ENCODE results near the gene MYO1G. TPM values are rescaled to one million over a fixed set of nuclear protein-coding genes. Genes with fewer than 3 reads are reported as not detected.

Gene MYO1G
- polyA plus RNA-seq, 1 donor: 0.77 TPM

DNA sequence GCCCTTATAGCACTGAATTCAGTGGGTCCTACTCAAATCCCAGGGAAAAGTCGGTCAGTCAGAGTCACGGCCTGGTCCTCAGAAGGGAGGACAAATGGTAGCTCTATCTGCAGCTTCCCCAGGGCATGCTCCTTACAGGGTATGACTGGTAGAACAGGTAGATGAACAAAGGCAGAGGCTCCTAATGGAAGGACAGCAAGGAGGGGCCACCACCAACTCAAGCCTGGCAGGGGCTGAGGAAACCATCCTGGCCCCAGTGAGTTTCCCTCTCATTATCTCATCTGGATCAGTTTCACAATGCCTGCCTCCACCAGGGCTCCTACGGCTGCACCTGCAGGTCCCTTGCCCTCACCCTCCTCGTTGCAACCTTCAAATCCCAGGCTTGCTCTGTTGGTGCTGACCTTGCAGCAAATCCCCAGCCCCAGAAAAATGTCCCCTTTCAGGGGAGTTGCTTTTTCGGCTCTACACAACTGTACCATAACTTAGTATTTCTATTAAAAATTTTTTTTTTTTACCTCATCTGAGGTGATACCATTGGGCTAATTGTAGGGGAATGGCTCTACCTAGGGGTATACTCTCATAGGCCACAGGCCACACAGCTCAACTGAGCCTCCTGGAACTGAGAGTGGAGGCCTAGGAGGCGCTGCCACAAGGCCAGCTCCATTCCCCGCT lies 2.4 kb upstream of the MYO1G start:
- no peak for DNase-seq (ENCODE audit: low read depth)

DNA sequence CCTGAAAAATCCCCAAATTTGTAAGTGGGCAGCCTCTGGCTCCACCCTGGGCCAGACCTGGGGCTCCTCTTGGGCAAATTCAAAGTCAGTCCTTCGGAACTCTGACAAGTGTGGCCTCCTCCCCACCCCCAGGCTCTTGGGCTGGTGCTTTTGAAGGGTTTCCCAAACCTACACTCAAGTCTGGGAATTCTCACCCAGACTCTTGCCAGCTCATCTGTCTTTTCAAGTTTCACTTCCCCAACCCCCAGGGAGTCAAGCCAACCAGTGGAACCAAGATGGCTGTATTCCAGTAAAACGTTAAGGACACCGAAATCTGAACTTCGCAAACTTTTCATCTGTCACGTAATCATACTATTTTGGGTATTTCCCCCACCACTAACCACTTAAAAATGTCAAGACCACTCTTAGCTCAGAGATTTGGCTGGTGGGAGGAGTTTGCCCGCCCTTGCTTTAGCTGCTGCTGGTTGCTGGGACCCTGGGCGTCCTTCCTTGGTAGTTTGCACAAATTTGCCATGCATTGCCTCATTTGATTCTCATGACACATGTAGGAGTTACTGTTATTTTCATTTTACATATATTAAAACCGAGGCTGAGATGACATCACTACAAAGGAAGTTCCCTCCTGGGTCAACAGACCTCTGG lies 1.7 kb upstream of the MYO1G start:
- no peak for DNase-seq (ENCODE audit: low read depth)

DNA sequence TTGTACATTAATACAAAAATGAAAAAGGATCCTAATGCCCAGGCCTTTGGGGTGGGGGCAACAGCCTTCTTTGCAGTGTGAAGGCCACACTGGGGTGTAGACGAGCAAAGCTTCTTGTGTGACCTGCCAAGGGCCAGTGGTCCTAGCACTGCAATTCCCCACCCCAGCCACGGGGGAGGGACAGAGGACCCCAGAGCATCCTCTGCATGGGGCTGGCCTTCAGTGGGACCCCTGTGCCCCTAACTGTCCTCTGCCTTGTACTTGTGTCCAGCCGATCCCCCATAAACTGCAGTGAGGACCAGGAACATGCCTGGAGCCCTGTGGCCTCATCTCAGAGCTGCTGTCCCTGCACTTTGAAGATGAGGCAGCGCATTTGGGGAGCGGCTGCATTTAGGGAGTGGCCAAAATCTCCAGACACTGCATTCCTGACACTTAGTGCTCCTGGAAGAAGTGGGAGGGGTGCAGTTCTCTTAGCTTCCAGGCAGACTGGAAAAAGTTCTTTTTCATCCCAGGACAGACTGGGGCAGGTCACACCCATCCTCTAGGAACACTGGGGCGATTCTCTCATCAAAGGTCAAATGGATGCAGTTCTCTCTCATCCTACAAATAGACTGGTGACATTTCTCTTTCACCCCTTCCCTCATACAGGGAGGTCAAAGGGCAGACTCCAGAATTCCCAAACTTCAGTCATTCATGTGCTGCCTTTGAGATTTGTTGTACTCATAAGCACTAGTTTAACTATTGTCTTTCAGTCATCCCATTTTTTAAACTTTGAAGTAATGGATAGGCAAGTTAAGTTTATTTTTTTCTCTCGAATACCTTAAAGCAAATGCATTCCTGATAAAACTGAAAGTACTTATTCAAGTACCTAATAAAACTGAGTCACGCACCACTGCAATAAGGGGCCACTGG lies 922 bp upstream of the MYO1G start:
- DNase-seq (ENCODE audit: low read depth): no peak

DNA sequence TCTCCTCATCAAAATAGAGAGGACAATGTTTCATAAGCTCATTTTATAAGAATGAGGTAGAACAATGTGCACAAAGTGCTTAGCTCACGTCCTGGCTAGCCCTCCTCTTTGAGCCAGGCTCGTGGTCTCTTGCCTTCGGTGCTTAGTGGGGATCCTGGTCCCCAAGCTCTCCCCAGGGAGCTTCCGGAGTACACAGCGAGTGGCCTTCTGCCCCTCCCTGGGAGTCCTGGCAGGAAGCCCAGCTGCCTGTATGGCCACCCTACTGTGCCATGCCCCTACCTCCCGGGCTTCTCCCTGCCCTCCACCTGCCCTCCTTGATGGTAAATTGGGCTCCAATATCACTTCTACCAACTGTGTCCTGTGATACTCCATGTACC lies 868 bp downstream of the MYO1G start:
- no peak for DNase-seq (ENCODE audit: low read depth)

DNA sequence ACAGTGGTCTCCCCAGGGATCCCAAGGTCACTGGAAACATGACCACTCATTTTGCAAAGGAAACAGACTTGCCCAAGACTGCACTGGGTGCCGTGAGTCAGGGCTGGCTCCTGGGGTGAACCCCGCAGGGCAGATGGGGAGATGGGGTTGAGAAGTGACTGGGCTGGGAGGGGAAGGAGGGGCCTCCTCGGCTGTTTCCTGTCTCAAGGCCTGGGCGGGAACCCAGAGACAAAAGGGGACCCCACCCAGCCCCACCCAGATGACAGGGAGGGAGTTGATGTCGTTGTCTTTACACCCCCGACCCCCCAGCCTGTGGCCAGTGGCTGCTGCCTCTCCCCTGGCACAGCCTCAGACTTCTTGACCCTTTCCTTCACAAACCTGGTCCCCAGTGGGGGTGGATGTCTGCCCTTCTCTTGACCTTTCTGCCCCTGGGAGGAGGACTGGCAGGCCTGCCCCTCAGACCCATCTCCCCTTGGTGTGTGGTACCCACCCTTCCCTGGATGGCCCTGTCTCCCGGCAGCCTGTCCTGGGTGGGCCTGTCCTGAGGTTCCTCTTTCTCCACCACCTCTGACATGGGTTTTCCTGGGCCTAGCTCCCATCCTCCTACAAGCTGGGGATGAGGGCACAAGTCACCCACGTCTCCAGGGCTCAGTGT lies 1.4 kb downstream of the MYO1G start:
- DNase-seq (ENCODE audit: low read depth): no peak

DNA sequence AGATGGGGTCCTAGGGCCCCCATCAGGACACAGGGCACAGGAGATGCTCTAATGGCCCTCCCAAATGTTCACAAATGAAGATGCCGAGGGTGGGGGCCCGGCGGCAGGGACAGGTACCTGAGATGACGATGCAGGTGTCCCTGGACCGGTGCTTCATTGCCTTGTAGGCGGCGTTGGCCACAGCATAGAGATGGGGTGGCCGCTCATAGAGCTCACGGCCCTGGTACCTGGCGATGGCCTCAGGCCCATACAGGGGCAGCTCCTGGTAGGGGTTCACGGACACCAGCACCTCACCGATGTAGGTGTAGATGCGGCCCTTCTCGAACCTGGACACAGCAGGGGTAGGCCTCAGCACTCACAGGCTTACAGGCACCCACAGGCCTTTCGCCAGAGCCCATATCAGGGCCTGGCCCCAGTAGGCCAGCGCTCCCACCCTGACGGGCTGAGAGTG lies 2.0 kb downstream of the MYO1G start:
- DNase-seq (ENCODE audit: low read depth): no peak

DNA sequence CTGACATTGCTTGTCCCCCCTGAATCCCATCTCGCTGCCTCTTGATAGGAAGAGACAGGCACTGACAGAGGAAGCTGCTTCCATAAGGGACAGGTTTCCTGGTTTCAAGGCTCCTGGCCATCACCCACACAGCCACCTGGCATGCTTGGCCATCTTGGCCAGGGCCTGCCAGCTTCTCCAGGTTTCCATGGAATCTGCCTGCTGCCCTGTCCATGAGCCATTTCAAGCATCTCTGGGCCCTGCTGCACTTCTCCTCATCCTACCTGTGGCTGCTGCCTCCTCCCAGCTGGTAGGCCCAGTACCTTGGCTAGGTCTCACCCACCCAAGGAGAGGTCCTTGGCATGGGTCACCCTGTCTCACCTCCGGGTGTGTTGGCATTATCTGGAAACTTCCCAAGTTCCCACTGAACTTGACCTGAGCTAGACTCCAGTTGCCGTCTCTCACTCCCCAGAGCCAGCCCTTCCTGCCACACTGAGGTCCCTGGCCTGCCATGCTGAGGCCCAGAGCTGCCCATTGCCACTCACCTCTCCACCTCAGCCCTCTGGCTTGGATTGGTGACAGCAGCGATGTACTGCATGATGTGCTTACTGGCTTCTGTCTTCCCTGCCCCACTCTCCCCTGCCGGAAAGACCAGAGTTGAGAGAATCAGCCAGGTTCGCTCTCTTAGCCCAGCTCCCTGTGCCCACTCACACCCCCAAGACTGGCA lies 2.6 kb downstream of the MYO1G start:
- DNase-seq (ENCODE audit: low read depth): no peak

DNA sequence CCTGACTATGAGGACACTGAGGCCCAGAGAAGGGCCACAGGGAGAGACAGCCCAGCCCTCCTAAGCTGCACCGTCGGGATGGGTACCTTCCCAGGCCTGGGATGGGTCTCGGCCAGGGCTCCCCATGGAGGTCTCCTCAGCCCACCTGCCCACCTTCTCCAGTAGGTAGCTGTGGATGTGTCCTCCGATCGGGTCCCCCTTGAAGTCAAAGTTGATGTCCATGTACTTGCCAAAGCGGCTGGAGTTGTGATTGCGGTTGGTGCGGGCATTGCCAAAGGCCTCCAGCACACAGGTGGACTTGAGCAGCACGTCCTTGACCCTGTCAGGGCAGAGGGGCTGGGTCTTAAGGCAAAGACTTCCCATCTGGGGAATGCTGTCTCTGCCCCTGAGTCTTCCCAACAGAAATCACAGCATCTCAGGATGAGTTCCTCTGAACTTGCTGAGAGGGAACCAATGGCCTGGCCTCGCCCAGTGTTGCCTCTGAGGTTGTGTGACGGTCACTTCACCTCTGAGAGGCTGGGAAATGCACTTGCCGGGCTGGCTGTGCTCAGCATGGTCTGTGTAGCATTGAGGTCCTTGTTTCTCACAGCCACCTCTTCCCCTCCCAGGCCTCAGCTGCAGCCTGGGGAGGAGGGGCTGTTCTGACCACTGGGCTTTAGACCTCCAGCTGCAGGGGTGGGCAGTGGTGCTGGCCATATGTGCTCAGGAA lies 3.3 kb downstream of the MYO1G start:
- no peak for DNase-seq (ENCODE audit: low read depth)

DNA sequence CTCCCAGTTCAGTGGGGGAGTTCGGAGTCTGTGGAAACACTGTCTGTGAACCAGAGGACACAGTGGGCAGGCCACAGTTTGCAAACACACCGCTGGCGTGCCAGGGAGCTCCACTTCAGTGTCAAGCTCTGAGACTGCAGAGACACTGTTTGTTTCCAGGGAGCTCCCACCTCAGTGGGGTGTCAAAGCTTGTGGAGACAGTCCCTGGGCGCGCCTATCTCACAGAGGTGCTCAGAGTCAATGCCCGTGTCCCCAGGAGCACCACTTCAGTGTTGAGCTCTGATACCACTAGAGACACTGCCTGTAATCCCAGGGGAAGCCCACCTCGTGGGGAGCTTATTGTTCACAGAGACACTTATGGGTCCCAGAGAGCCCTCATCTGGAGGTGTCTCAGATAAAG lies 4.3 kb downstream of the MYO1G start:
- no peak for DNase-seq (ENCODE audit: low read depth)

DNA sequence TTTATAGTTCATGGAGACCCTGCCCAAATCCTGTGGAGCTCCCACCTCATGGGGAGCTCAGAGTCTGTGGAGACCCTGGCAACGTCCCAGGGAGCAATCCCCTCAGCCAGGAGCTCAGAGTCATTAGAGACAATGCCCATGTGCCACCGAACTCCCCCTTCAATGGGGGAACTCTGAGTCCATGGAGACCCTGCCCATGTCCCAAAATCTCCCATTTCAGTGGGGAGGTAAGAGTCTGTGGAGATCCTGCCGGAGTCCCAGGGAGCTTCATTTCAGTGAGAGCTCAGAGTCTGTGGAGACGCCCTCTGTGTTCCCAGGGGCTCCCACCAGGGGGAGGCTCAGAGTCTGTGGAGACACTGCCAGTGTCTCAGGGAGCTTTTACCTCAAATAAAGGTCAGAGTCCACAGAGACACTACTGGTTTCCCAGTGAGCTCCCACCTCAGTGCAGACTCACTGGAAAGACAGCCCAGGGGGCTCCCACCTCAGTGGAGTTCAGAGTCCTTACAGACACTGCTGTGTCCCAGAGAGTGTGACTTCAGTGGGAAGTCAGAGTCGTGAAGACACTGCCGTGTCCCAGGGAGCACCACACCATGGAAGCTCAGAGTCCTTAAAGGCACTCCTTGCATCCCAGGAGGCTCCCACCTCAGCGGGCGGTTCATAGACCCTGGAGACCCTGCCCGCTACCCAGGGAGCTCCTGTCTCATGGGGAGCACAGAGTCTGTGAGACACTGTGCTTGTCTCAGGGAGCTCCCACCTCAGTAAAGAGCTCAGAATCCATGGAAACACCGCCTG lies 5.0 kb downstream of the MYO1G start:
- no peak for DNase-seq (ENCODE audit: low read depth)

DNA sequence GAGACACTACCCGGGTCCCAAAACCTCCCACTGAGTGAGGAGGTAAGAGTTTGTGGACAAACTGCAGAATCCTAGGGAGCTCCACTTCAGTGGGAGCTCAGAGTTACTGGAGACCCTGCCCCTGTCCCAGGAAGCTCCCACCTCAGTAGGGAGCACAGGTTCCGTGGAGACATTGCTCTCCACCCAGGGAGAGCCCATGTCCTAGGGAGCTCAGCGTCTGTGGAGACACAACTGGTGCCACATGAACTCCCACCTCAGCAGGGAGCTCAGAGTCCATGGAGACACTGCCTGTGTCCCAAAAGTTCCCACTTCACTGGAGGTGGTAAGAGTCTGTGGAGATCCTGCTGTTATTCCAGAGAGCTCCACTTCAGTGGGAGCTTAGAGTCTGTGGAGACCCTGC lies 6.3 kb downstream of the MYO1G start:
- DNase-seq (ENCODE audit: low read depth): no peak

DNA sequence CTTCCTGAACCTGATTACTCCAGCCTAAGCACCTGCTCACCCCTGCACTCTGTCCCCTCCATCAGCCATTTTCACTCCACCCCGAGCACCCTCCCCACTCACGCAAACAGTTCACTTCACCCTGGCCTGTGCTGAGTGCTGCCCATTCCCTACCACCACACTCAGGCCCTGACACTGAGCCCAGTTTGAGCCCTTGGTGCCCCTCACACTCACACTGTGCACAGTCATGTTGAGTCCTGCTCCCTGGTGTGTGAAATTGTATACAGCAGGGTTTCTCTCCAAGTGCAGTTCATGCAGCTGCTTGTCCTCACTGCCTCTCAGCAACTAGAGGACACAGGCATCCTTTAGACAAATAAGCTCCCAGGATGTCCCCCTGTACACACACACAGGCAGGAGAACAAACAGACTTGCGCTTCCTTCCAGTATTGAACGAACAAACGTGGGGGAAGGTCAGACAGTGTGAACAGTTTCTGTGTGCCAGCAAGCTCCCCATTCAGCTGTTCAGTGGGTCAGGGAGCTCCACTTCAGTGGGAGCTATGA lies 6.8 kb downstream of the MYO1G start:
- no peak for DNase-seq (ENCODE audit: low read depth)

DNA sequence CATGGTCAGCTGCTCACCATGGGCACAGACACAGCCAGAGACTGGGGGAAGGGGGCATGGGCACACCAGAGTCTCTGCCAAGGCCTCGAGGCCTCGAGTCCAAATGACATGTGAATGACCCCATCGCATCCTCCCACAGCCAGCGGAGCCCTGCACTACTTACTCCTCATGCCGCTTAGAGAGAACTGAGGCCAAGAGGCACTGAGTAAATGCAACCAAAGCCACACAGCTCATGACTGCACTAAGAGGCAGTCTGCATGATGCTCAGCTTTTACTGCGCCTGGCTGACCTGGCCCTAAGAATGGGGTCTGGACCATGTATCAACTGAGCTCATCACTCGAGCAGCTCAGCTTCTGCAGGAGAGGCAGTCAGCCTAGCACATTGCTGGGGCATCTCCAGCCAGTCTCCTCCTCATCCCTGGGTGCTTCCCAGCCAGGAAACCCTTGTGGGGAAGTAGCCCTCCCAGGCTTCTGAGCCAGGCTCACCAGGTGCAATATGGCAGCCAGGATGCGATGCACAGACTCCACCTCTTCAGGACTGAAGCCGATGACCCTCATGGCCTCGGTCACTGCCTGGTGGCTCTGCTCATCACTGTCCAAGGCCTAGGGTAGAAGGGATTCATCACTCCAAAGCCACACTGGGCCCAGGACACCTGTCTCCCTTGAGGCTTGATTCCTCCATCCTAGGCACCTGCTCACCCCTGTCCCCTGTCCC lies 7.5 kb downstream of the MYO1G start:
- no peak for DNase-seq (ENCODE audit: low read depth)

DNA sequence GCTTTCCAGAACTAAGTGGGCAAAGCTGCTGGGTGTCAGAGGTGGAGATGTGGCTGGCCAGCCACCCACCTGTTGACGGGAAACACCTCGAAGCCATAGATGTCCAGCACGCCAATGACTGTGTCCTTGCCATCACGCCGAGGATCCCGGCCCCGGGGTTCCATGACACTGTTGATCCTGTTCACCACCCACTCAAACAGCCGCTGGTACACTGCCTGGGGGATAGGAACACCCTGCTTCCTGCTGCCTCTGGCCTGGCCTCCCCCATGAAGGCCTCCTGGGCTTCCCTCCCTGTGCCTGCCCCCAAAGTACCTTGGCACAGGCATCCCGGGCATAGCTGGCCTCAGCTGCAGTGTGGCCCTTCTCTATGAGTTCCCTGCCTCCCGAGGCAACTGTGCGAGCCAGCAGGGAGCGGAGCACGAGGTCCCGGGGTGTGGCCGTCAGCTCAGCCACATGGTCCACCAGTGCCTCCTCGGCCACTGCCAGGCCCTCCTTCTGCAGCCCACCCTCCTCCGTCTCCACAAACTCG lies 8.2 kb downstream of the MYO1G start:
- no peak for DNase-seq (ENCODE audit: low read depth)

DNA sequence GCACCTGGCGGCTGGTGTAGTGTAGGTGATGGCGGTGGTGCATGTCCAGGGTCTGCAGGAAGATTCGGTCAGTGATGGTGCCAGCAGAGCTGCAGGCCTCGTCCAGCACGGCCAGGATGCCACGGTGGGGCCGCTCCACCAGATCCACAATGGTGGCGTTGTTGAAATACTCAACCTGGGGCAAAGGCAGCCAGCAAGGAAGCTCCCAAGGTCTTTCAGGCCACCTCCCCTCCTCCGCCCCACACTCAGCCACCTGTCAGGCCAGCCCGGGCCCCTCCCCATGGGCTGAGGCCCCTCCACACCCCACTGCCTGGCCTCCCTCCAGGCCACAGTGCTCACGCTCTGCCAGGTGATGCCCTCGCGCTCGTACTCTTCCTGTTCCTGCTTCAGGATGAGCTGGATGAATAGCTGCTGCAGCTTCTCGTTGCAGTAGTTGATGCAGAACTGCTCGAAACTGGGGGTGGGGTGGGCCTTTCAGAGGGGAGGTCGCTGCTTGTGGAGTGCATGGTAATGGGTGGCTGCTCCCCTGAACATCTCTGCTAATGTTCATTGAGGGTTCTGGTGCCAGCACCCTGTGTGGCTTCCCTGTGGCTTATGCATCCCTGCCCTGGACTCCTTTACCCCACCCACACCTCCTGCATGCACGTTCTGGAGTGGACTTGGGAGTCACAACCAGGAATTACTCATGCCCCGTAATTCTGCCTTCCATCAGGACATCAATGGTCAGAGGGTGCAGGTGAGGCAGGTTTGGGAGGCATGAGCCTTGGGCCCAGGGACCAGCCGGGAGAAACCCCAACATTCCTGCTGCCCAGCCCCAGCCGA lies 8.9 kb downstream of the MYO1G start:
- no peak for DNase-seq (ENCODE audit: low read depth)

DNA sequence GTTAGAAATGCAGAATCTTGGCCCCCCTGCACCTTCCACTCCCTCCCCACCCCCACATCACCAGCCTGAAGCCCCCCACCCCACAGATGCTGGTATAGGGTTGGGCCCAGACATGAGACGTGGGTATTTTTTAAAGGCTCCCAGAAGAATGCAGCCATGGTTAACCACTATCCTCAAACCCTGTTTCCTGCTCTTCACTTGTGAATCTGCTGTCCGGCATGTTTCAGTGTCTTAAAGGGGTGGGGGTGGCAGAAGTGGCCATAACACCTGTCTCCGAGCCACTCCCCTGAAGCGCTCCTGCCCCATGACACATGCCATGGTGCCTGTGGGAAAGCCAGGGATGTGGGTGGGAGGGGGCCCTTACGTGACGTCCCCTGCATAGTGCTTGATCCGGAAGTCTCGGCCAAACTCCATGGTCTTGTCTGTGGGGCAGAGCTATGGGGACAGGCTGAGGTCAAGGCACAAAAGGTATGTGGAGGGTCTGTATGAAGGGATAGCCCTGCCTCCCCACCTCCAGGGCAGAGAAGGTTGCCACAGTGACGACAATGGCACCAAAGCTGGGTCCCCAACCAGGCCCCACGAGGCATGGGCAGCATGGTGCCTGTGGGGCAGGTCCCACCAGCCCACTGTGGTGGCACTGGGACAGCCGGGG lies 9.6 kb downstream of the MYO1G start:
- no peak for DNase-seq (ENCODE audit: low read depth)

All from forelimb muscle (tissue), 1 donor.